LoVo (cell line): ENCODE data around the gene VPS52.

Experiments
- DNase-seq: peaks from one replicate; pipeline ENCODE4 v3.0.0-alpha.2; 2016; ENCODE audit warnings: low spot score

Gene VPS52

DNA sequence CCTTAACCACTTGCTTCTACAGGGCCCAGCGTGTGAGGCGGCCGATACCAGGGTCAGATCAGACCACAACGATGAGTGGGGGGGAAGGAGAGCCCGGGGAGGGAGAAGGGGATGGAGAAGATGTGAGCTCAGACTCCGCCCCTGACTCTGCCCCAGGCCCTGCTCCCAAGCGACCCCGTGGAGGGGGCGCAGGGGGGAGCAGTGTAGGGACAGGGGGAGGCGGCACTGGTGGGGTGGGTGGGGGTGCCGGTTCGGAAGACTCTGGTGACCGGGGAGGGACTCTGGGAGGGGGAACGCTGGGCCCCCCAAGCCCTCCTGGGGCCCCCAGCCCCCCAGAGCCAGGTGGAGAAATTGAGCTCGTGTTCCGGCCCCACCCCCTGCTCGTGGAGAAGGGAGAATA, 60.5 kb downstream of the VPS52 start:
- DNase-seq, result no peak

- DNase-seq, result no peak
Observed at GRCh38 chr6:33209856-33210255, 61.8 kb downstream of the VPS52 start.

DNA sequence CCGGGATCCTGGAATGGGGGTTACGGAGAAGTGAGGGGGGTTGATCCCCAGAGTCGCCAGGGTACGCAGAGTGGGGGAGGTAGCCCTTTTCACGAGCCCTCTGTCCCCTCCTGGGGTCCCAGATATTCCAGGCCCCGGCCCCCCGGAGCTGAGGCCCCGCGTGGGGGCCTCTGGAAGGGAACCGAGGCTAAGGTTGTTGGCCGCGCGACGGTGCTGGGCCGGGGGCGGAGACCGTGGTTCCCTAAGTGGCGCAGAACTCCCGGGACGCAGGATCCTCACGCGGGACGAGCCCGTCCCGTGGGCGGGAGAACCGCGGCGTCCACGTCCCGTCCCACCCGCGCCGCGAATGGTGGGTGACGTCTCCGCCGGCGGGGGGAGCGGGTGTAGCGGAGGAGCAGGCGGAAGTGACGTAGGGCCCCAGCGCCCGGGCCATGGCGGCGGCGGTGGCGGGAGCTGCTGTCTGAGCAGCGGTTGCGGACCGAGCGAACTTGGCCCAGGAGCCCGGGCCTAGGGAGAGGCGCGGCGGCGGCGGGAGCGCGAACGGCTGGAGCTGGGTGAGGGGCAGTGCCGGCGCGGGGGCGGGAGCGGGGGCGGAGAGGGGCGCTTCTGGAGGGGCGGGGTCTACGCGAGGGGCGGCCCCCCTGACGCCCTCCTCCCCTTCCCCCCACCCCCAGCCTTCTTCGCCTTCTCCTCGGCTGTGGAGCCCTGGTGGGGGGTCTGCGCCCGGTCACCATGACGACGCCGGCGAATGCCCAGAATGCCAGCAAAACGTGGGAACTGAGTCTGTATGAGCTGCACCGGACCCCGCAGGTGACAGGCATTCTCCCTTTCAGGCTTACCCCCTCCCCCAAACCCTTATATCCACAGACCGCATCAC, 63.3 kb downstream of the VPS52 start, which contains the start of gene RING1:
RING1 (plus strand) TSS at position 410 of the 877 bp plus-strand sequence; CDS start at position 733, 323 bp downstream.
- peak; percentile 80 for DNase-seq

- peak; percentile 19 for DNase-seq
Observed at GRCh38 chr6:33207552-33208090, 64.1 kb downstream of the VPS52 start.

DNA sequence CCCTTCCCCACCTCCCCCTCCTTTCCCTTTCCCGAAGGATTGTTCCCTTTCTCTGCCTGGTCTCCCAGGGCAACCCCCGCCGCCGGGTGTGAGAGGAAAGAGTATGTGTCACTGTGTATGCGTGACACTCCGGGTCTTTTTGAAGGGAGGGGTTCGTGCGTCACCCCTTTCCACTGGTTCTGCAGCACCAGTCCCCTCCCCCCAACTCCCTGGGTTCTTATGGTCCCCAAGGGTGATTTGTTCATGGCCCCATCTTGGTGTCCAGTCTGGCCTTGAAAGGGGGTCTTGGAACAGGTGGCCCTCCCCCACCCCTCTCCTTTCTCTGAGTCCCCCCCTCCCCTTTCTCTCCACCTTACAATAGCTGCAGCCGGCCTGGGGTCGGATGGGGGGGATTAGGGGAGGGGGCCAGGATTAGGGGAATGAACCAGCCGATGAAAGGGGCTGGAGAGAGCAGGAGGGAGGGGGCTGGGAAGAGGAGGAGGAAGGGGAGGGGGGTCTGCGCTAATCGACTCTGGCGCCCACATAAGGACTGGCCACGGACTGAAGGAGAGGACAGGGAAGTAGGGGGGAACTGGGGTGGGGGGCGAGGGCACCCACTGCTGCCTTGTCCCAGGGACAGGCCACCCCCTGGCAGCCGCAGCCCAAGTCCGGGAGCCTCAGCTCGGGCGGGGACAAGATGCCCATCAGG, 64.7 kb downstream of the VPS52 start:
- no peak for DNase-seq

- no peak for DNase-seq
Observed at GRCh38 chr6:33206027-33206863, 65.4 kb downstream of the VPS52 start.

DNA sequence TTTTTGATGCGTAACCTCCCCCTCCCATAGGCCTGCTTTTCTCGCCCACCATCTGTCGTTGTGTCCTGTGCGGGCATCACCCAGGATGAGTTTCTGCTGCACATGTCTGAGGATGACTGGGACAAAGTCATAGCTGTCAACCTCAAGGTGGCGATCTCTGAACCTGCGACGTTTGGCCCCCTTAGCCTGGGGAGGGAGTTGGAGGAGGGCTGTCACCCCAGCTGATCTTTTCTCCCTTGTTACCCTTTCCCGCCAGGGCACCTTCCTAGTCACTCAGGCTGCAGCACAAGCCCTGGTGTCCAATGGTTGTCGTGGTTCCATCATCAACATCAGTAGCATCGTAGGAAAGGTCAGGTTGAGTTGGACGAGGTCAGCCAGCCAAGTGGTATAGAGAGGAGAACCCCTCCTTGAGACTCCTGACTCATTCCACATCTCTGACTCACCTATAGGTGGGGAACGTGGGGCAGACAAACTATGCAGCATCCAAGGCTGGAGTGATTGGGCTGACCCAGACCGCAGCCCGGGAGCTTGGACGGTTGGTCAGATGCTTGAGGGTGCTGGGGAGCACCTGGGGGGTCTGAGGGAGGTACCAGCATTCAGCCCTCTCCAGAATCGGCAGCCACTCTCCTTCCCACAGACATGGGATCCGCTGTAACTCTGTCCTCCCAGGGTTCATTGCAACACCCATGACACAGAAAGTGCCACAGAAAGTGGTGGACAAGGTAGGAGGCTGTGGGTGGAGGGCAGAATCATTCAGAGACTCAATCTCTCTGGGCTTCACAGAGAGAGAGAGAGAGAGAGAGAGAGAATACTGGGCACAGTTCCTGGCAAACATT, 66.3 kb downstream of the VPS52 start:
- DNase-seq, result peak; percentile 44

GRCh38 chr6:33204415-33205190, 67.1 kb downstream of the VPS52 start, which contains the start of gene HSD17B8:
Gene HSD17B8, plus strand, starts transcription at chr6:33204655. Its CDS starts 14 bp downstream, at chr6:33204669.
- DNase-seq, result peak; percentile 75

GRCh38 chr6:33204165-33204414, 67.6 kb downstream of the VPS52 start:
- DNase-seq, result no peak

DNA sequence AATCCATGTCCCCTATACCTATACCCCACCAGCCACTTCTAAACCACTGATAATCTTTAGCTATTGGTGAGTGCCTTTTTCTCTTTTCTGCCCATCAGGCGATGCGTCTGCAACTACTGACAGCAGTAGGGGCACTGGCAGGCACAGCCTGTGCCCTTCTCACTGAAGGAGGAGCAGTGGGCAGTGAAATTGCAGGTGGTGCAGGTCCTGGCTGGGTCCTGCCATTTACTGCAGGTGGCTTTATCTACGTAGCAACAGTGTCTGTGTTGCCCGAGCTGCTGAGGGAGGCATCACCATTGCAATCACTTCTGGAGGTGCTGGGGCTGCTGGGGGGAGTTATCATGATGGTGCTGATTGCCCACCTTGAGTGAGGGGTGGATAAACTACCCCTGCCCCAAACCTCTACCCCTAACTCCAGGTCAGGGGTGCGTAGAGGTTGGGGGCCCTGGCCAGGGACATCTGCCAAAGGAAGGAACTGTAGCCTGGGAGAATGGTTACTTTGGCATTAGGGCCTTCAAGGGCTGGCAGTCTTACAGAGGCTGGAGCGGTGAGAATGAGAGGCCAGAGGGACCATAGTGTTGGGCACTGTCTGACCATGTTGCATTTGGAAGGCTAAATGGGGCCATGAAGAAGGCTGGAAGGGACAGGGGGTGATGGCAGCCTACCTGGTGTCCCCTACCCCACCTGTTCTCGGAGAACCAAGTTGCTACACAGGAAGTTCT, 68.1 kb downstream of the VPS52 start:
- no peak for DNase-seq

DNA sequence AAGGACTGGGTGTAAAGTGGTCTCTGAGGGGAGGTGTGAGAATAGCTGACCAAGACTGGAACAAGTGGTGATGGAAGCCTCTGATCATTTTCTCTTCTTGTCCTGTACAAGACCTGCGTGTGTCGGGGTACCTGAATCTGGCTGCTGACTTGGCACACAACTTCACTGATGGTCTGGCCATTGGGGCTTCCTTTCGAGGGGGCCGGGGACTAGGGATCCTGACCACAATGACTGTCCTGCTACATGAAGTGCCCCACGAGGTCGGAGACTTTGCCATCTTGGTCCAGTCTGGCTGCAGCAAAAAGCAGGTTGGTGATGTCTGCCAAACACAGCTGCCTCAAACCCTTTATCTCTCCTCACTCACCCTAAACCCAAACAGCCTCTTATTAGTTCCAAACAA, 68.9 kb downstream of the VPS52 start:
- DNase-seq, result no peak

- no peak for DNase-seq
Observed at GRCh38 chr6:33201935-33202334, 69.7 kb downstream of the VPS52 start.

DNA sequence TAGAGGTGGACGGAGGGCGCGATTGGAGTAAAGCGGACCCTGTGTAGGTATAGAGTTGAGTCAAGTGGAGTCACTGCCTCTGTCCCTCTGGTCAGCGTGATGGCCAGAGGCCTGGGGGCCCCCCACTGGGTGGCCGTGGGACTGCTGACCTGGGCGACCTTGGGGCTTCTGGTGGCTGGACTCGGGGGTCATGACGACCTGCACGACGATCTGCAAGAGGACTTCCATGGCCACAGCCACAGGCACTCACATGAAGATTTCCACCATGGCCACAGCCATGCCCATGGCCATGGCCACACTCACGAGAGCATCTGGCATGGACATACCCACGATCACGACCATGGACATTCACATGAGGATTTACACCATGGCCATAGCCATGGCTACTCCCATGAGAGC, 70.5 kb downstream of the VPS52 start:
- DNase-seq, result no peak
